ENCODE data around the gene TBC1D5.

TBC1D5 gene

GRCh38 chr3:17342119-17342518 lies 400.3 kb downstream of the TBC1D5 start:
- H3K4me3 ChIP-seq (ENCODE audit: low read depth, low read length): no peak overlapping the region
- in situ Hi-C loops (cut with HindIII; ENCODE audit: low sequenced_read_pairs): no loop called here
- TF ChIP-seq, protein P1, sequence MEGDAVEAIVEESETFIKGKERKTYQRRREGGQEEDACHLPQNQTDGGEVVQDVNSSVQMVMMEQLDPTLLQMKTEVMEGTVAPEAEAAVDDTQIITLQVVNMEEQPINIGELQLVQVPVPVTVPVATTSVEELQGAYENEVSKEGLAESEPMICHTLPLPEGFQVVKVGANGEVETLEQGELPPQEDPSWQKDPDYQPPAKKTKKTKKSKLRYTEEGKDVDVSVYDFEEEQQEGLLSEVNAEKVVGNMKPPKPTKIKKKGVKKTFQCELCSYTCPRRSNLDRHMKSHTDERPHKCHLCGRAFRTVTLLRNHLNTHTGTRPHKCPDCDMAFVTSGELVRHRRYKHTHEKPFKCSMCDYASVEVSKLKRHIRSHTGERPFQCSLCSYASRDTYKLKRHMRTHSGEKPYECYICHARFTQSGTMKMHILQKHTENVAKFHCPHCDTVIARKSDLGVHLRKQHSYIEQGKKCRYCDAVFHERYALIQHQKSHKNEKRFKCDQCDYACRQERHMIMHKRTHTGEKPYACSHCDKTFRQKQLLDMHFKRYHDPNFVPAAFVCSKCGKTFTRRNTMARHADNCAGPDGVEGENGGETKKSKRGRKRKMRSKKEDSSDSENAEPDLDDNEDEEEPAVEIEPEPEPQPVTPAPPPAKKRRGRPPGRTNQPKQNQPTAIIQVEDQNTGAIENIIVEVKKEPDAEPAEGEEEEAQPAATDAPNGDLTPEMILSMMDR (IDR thresholded peaks at IDR 0.05; ENCODE audit: low read depth, low read length): no peak
- no peak for DNase-seq (ENCODE audit: low read depth, low spot score)

GRCh38 chr3:17340693-17341092 lies 401.7 kb downstream of the TBC1D5 start:
- in situ Hi-C loops (cut with HindIII; ENCODE audit: low sequenced_read_pairs): no loop called here
- no peak overlapping the region for H3K4me3 ChIP-seq (ENCODE audit: low read depth, low read length)
- no peak for DNase-seq (ENCODE audit: low read depth, low spot score)
- TF ChIP-seq, protein P1 (IDR thresholded peaks at IDR 0.05; ENCODE audit: low read depth, low read length): no peak

- H3K4me3 ChIP-seq (ENCODE audit: low read depth, low read length): no peak overlapping the region
- in situ Hi-C loops (cut with HindIII; ENCODE audit: low sequenced_read_pairs): no loop called here
- TF ChIP-seq, protein P1 (IDR thresholded peaks at IDR 0.05; ENCODE audit: low read depth, low read length): no peak
- DNase-seq (ENCODE audit: low read depth, low spot score): no peak
Measured at GRCh38 chr3:17340261-17340660, 402.2 kb downstream of the TBC1D5 start.

DNA sequence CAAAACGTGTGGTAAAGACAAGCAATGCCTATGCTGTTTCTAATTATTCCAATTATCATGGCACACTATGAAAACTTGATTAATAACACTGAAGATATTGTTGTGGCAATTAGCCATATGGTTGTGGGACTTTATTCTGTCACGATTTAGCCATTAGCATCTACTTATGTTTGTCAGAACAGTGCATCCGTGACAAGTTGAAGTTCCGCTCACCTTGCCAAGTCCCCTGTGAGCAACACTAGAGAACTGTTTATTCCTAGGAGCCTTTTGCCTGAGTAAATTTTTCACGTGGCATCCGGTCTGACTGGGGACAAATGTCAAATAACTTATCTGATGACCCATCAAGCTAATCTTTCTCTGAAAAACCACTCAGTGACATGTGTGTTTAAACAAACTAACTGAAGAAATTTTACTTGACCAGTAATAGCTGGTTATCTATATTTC lies 403.3 kb downstream of the TBC1D5 start:
- TF ChIP-seq, protein P1 (IDR thresholded peaks at IDR 0.05; ENCODE audit: low read depth, low read length): no peak
- in situ Hi-C loops (cut with HindIII; ENCODE audit: low sequenced_read_pairs): no loop called here
- H3K4me3 ChIP-seq (ENCODE audit: low read depth, low read length): no peak overlapping the region
- DNase-seq (ENCODE audit: low read depth, low spot score): no peak

- DNase-seq (ENCODE audit: low read depth, low spot score): no peak
- in situ Hi-C loops (cut with HindIII; ENCODE audit: low sequenced_read_pairs): no loop called here
- no peak overlapping the region for H3K4me3 ChIP-seq (ENCODE audit: low read depth, low read length)
- TF ChIP-seq, protein P1 (IDR thresholded peaks at IDR 0.05; ENCODE audit: low read depth, low read length): no peak
Measured at GRCh38 chr3:17336291-17336690, 406.1 kb downstream of the TBC1D5 start.

- in situ Hi-C loops (cut with HindIII; ENCODE audit: low sequenced_read_pairs): no loop called here
- no peak for DNase-seq (ENCODE audit: low read depth, low spot score)
- TF ChIP-seq, protein P1 (IDR thresholded peaks at IDR 0.05; ENCODE audit: low read depth, low read length): no peak
- H3K4me3 ChIP-seq (ENCODE audit: low read depth, low read length): no peak overlapping the region
Measured at GRCh38 chr3:17333893-17334292, 408.5 kb downstream of the TBC1D5 start.

DNA sequence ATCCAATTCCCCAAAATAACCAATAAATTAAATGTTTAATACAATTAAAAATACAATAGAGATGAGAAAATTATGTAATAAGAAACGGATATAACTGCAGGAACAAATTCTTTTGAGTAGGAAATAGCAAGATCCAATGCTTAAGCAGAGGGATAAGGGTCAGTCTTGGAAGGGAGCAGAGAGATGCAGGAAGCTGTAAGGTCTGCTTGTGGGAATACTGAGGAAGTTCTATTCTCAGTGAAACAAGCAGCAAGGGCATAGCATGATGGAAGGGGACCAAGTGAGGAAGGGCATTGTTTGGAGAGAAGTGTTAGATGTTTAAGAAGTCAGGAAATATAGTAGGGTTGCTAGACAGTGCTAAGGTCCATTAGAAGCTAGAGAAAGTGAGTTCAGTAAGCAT lies 409.0 kb downstream of the TBC1D5 start:
- in situ Hi-C loops (cut with HindIII; ENCODE audit: low sequenced_read_pairs): no loop called here
- no peak overlapping the region for H3K4me3 ChIP-seq (ENCODE audit: low read depth, low read length)
- TF ChIP-seq, protein P1 (IDR thresholded peaks at IDR 0.05; ENCODE audit: low read depth, low read length): no peak
- DNase-seq (ENCODE audit: low read depth, low spot score): no peak
